OCI-LY1 (cell line): ENCODE measurements around the gene RAB6B.

ENCODE experiments used
- H2AFZ ChIP-seq: fragments of 200-600 bp; sonication (generic), shearing (Covaris generic); 2 replicates; pipeline ENCODE4 v1.6.0; 2014; ENCODE audit warnings: antibody characterized with exemption, mild to moderate bottlenecking, low read length
- H3F3A ChIP-seq: fragments of 200-600 bp; sonication (generic), shearing (Covaris generic); 2 replicates; pipeline ENCODE4 v1.6.0; 2014; ENCODE audit warnings: mild to moderate bottlenecking, antibody characterized with exemption, low read length, moderate library complexity; ENCODE audit not compliant: insufficient read depth
- H3K27ac ChIP-seq: fragments of 200-600 bp; sonication (generic); 2 replicates; pipeline ENCODE4 v1.5.1; 2014; ENCODE audit warnings: low read length, mixed run types, mild to moderate bottlenecking, low read depth; ENCODE audit not compliant: poor library complexity, severe bottlenecking
- H3K27me3 ChIP-seq: fragments of 200-600 bp; sonication (generic); 2 replicates; pipeline ENCODE4 v1.6.0; 2014; ENCODE audit warnings: antibody characterized with exemption, mild to moderate bottlenecking, low read length, moderate library complexity; ENCODE audit not compliant: insufficient read depth
- H3K36me3 ChIP-seq: fragments of 200-600 bp; sonication (generic); 2 replicates; pipeline ENCODE4 v1.6.1; 2014; ENCODE audit warnings: mild to moderate bottlenecking, antibody characterized with exemption, low read length, moderate library complexity, mixed read lengths; ENCODE audit not compliant: insufficient read depth
- H3K4me1 ChIP-seq: fragments of 200-600 bp; sonication (generic); 2 replicates; pipeline ENCODE4 v1.5.1; 2014; ENCODE audit warnings: mild to moderate bottlenecking, low read length, moderate library complexity; ENCODE audit not compliant: insufficient read depth, severe bottlenecking
- H3K4me2 ChIP-seq: fragments of 200-600 bp; sonication (generic), shearing (Covaris generic); 2 replicates; pipeline ENCODE4 v1.6.1; 2014; ENCODE audit warnings: low read length
- H3K4me3 ChIP-seq: fragments of 200-600 bp; sonication (generic); 2 replicates; pipeline ENCODE4 v1.5.1; 2014; ENCODE audit warnings: low read length, low read depth, mild to moderate bottlenecking, mixed read lengths; ENCODE audit not compliant: poor library complexity, severe bottlenecking
- H3K79me2 ChIP-seq: fragments of 200-600 bp; shearing (Covaris generic); 2 replicates; pipeline ENCODE4 v1.6.1; 2016; ENCODE audit warnings: mixed run types, low read length, mixed read lengths; ENCODE audit not compliant: insufficient read depth
- H3K9ac ChIP-seq: fragments of 200-600 bp; sonication (generic), shearing (Covaris generic); 2 replicates; pipeline ENCODE4 v1.6.1; 2014; ENCODE audit warnings: mild to moderate bottlenecking, low read length, mixed read lengths
- H3K9me2 ChIP-seq: fragments of 200-600 bp; sonication (generic), shearing (Covaris generic); 2 replicates; pipeline ENCODE4 v1.6.1; 2014; ENCODE audit warnings: low read depth, mild to moderate bottlenecking, low read length, mixed read lengths
- H3K9me3 ChIP-seq: fragments of 200-600 bp; shearing (Covaris generic); 2 replicates; pipeline ENCODE4 v1.6.1; 2014; ENCODE audit warnings: low read length, mixed read lengths
- H4K20me1 ChIP-seq: fragments of 200-600 bp; sonication (generic), shearing (Covaris generic); 2 replicates; pipeline ENCODE4 v1.6.0; 2016; ENCODE audit warnings: mild to moderate bottlenecking, low read length; ENCODE audit not compliant: insufficient read depth
- EZH2 ChIP-seq: fragments of 200-600 bp; sonication (generic), shearing (Covaris generic); IDR thresholded peaks from 2 replicates; pipeline ENCODE4 v1.8.0; 2017; ENCODE audit warnings: borderline replicate concordance, mixed run types, mild to moderate bottlenecking, antibody characterized with exemption, low read length, moderate library complexity, mixed read lengths
- TF ChIP-seq, protein P1 (sequence below): fragments of 200-600 bp; sonication (generic), shearing (Covaris generic); IDR thresholded peaks from 2 replicates; pipeline ENCODE4 v1.5.1; 2017; ENCODE audit warnings: mild to moderate bottlenecking, antibody characterized with exemption, low read length, moderate library complexity, mixed read lengths

RAB6B gene

DNA sequence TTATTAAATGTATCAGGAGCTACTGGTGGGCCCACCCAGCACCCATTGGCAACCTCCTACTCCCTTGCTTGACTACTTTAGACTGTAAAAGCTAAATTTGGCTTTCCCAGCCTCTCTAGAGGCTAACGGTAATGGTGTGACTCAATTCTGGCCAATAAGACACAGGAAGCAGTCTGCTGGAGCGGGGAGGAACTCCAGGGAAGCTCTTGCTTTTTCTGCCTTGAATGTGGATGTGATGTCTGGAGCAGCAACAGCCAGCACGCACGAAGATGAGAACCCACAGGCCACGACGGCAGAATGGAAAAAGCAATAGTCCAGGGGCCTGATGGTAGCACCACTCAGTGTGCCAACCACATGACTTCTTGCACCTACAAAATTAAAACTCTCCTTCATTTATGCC is 39.9 kb downstream of the RAB6B start:
- no peak overlapping the region for H3K27ac ChIP-seq
- H3K4me1 ChIP-seq = no peaks in the 10 kb centered on the region
- H3K36me3 ChIP-seq = no peaks in the 10 kb centered on the region
- no peaks in the 10 kb centered on the region for H3F3A ChIP-seq
- H3K9me2 ChIP-seq = no peaks in the 10 kb centered on the region
- H3K4me3 ChIP-seq = no peak overlapping the region
- H3K27me3 ChIP-seq = no peaks in the 10 kb centered on the region
- H2AFZ ChIP-seq = no peak overlapping the region
- H3K9ac ChIP-seq = no peak overlapping the region
- TF ChIP-seq EZH2 = no peak
- TF ChIP-seq, protein P1, sequence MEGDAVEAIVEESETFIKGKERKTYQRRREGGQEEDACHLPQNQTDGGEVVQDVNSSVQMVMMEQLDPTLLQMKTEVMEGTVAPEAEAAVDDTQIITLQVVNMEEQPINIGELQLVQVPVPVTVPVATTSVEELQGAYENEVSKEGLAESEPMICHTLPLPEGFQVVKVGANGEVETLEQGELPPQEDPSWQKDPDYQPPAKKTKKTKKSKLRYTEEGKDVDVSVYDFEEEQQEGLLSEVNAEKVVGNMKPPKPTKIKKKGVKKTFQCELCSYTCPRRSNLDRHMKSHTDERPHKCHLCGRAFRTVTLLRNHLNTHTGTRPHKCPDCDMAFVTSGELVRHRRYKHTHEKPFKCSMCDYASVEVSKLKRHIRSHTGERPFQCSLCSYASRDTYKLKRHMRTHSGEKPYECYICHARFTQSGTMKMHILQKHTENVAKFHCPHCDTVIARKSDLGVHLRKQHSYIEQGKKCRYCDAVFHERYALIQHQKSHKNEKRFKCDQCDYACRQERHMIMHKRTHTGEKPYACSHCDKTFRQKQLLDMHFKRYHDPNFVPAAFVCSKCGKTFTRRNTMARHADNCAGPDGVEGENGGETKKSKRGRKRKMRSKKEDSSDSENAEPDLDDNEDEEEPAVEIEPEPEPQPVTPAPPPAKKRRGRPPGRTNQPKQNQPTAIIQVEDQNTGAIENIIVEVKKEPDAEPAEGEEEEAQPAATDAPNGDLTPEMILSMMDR = no peak
- no peaks in the 10 kb centered on the region for H3K79me2 ChIP-seq
- H3K4me2 ChIP-seq = no peak overlapping the region
- no peaks in the 10 kb centered on the region for H4K20me1 ChIP-seq
- no peaks in the 10 kb centered on the region for H3K9me3 ChIP-seq

- Histone ChIP-seq H3K9ac (no peak overlapping the region), H3K4me3 (no peak overlapping the region), H3K36me3 (no peaks in the 10 kb centered on the region), H3K9me2 (peaks cover 2% of the 10 kb centered on the region; the same call in 1 of the 2 replicates), H3K27me3 (0 out of 2 replicates have a peak, but pooled peaks cover 2% of the 10 kb centered on the region), H4K20me1 (no peaks in the 10 kb centered on the region), H3K4me1 (no peaks in the 10 kb centered on the region), H3K4me2 (no peak overlapping the region), H2AFZ (no peak overlapping the region), H3K27ac (no peak overlapping the region), H3K9me3 (no peaks in the 10 kb centered on the region), H3F3A (no peaks in the 10 kb centered on the region), H3K79me2 (no peaks in the 10 kb centered on the region)
- TF ChIP-seq, protein P1 = no peak
- TF ChIP-seq EZH2 = no peak
These were observed 40.7 kb downstream of the RAB6B start for GRCh38 chr3:133855002-133855370.

- Histone ChIP-seq H3K9ac (no peak overlapping the region), H3K4me1 (no peaks in the 10 kb centered on the region), H3F3A (no peaks in the 10 kb centered on the region), H3K27ac (no peak overlapping the region), H3K4me2 (no peak overlapping the region), H3K9me3 (no peaks in the 10 kb centered on the region), H3K27me3 (peaks cover 8% of the 10 kb centered on the region; the same call in 1 of the 2 replicates), H3K9me2 (peaks cover 2% of the 10 kb centered on the region; the same call in 1 of the 2 replicates), H2AFZ (no peak overlapping the region), H3K36me3 (no peaks in the 10 kb centered on the region), H3K79me2 (no peaks in the 10 kb centered on the region), H3K4me3 (no peak overlapping the region), H4K20me1 (no peaks in the 10 kb centered on the region)
- TF ChIP-seq EZH2 = no peak
- TF ChIP-seq, protein P1 = no peak
These were observed 41.2 kb downstream of the RAB6B start for GRCh38 chr3:133854264-133855001.
